Measurements from ENCODE around the gene DHX32.

DNA sequence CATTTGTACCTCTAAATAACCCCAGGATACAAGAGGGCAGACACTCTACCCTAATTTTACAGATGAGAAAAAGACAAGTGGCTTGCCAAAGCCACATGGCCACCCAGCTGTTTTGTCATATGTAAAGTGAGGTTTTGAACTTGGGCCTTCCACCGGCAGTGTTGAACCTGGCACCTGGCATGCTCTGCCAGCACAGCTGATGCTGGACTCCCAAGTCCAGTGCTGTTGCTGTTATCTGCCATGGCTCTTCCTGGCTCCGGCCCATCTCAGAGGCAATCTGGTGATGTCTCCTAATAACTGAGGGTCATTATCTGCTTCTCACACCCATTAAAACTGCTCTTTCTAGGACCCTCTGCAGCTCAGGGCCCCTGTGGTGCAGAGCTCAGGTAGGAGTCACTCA lies 32.7 kb downstream of the DHX32 start:
- TF ChIP-seq, protein P1, sequence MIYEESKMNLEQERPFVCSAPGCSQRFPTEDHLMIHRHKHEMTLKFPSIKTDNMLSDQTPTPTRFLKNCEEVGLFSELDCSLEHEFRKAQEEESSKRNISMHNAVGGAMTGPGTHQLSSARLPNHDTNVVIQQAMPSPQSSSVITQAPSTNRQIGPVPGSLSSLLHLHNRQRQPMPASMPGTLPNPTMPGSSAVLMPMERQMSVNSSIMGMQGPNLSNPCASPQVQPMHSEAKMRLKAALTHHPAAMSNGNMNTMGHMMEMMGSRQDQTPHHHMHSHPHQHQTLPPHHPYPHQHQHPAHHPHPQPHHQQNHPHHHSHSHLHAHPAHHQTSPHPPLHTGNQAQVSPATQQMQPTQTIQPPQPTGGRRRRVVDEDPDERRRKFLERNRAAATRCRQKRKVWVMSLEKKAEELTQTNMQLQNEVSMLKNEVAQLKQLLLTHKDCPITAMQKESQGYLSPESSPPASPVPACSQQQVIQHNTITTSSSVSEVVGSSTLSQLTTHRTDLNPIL (CRISPR knock-in tag; IDR thresholded peaks at IDR 0.05; ENCODE audit: low read depth): no peak
- TF ChIP-seq ZNF8 (CRISPR knock-in tag; IDR thresholded peaks at IDR 0.05) (no peak), ISL1 (CRISPR knock-in tag; IDR thresholded peaks at IDR 0.05) (no peak), ARNTL (CRISPR knock-in tag; IDR thresholded peaks at IDR 0.05; ENCODE audit: borderline replicate concordance, low read depth) (no peak), TCF4 (CRISPR knock-in tag; IDR thresholded peaks at IDR 0.05; ENCODE audit: borderline replicate concordance) (no peak), ZFP30 (CRISPR knock-in tag; IDR thresholded peaks at IDR 0.05) (no peak), SNAI2 (CRISPR knock-in tag; IDR thresholded peaks at IDR 0.05) (no peak), CSDC2 (CRISPR knock-in tag; IDR thresholded peaks at IDR 0.05) (no peak)
- TF ChIP-seq, protein P2, sequence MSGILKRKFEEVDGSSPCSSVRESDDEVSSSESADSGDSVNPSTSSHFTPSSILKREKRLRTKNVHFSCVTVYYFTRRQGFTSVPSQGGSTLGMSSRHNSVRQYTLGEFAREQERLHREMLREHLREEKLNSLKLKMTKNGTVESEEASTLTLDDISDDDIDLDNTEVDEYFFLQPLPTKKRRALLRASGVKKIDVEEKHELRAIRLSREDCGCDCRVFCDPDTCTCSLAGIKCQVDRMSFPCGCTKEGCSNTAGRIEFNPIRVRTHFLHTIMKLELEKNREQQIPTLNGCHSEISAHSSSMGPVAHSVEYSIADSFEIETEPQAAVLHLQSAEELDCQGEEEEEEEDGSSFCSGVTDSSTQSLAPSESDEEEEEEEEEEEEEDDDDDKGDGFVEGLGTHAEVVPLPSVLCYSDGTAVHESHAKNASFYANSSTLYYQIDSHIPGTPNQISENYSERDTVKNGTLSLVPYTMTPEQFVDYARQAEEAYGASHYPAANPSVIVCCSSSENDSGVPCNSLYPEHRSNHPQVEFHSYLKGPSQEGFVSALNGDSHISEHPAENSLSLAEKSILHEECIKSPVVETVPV (CRISPR knock-in tag; IDR thresholded peaks at IDR 0.05): no peak

Data from SK-N-SH treated with all-trans-retinoic acid at 6 μM for 48 hours (cell line).